Hepatocyte (in vitro differentiated cells): Measurements from ENCODE around the gene PRRG2. TPM values are rescaled to one million over a fixed set of nuclear protein-coding genes. Genes with fewer than 3 reads are reported as not detected.

Experiments used
- DNase-seq: peaks from one replicate; pipeline ENCODE4 v3.0.0-alpha.2; 2016; ENCODE audit warnings: low spot score
- H2AFZ ChIP-seq: fragments of 200-600 bp; sonication (generic); 2 replicates; pipeline ENCODE4 v1.6.0; 2016; ENCODE audit warnings: antibody characterized with exemption, mild to moderate bottlenecking
- H3K27ac ChIP-seq: fragments of 200-600 bp; sonication (generic); 2 replicates; pipeline ENCODE4 v1.5.1; 2016; ENCODE audit warnings: mild to moderate bottlenecking
- H3K27me3 ChIP-seq: fragments of 200-600 bp; sonication (generic); 2 replicates; pipeline ENCODE4 v1.6.1; 2016
- H3K36me3 ChIP-seq: fragments of 200-600 bp; sonication (generic); replicated peaks from 2 replicates; pipeline ENCODE4 v1.5.1; 2016; ENCODE audit warnings: low read depth; ENCODE audit not compliant: insufficient read depth
- H3K4me1 ChIP-seq: fragments of 200-600 bp; sonication (generic); 2 replicates; pipeline ENCODE4 v1.5.1; 2016; ENCODE audit warnings: mild to moderate bottlenecking, moderate library complexity; ENCODE audit not compliant: insufficient read depth
- H3K4me2 ChIP-seq: fragments of 200-600 bp; sonication (generic); 2 replicates; pipeline ENCODE4 v1.6.0; 2016
- H3K4me3 ChIP-seq: fragments of 200-600 bp; sonication (generic); 2 replicates; pipeline ENCODE4 v1.5.1; 2016; ENCODE audit warnings: mild to moderate bottlenecking
- H3K79me2 ChIP-seq: fragments of 200-600 bp; sonication (generic); 2 replicates; pipeline ENCODE4 v1.6.0; 2017; ENCODE audit warnings: mild to moderate bottlenecking
- H3K9me2 ChIP-seq: fragments of 200-600 bp; sonication (generic); replicated peaks from 2 replicates; pipeline ENCODE4 v1.6.0; 2017; ENCODE audit warnings: mild to moderate bottlenecking; ENCODE audit not compliant: insufficient read depth
- H3K9me3 ChIP-seq: fragments of 200-600 bp; sonication (generic); 2 replicates; pipeline ENCODE4 v1.5.1; 2016; ENCODE audit warnings: low read depth, mild to moderate bottlenecking
- H4K20me1 ChIP-seq: fragments of 200-600 bp; sonication (generic); 2 replicates; pipeline ENCODE4 v1.6.0; 2016; ENCODE audit warnings: mild to moderate bottlenecking; ENCODE audit not compliant: insufficient read depth, poor library complexity, severe bottlenecking
- CTCF ChIP-seq: fragments of 200-600 bp; sonication (generic); IDR thresholded peaks from 2 replicates; pipeline ENCODE4 v1.5.1; 2016; ENCODE audit warnings: antibody characterized with exemption, mild to moderate bottlenecking; ENCODE audit not compliant: poor library complexity
- EZH2 ChIP-seq: fragments of 200-600 bp; sonication (generic); IDR thresholded peaks from 2 replicates; pipeline ENCODE4 v1.6.1; 2016; ENCODE audit warnings: antibody characterized with exemption, mild to moderate bottlenecking, borderline replicate concordance
- EZH2phosphoT487 ChIP-seq: fragments of 200-600 bp; sonication (generic); IDR thresholded peaks from one replicate; pipeline ENCODE4 v1.6.1; 2018; ENCODE audit warnings: antibody characterized with exemption, mild to moderate bottlenecking, low read depth, moderate library complexity; ENCODE audit not compliant: unreplicated experiment, severe bottlenecking
- WGBS: methylation state at CpG from one replicate; pipeline ENCODE4 v1.1.6; 2016; ENCODE audit warnings: low lambda C conversion rate; ENCODE audit errors: missing lambda C conversion rate; 5-methylcytosine and 5-hydroxymethylcytosine counted together
- polyA plus RNA-seq: library from polyadenylated mRNA; unstranded; fragments of >200 nt; fragmentation: Nextera tagmentation; extraction: Ambion mirVana; gene quantifications from 2 replicates; pipeline ENCODE4 v1.2.1, GENCODE V29; 2016
- total RNA-seq: library from RNA; depleted of rRNA; stranded (reverse); fragments of >200 nt; gene quantifications from 2 replicates; pipeline ENCODE4 v1.2.3, GENCODE V29; 2014

The PRRG2 gene
- total and polyA plus RNA-seq, 2 experiments from 2014 or later = 4.0 to 10.2 TPM

GRCh38 chr19:49558591-49558990 is 22.5 kb upstream of the PRRG2 start:
- TF ChIP-seq CTCF = no peak
- no peak for TF ChIP-seq EZH2phosphoT487
- no peak for TF ChIP-seq EZH2
- Histone ChIP-seq H4K20me1 (no peaks in the 10 kb centered on the region), H3K36me3 (no peaks in the 10 kb centered on the region), H3K79me2 (peaks cover 29% of the 10 kb centered on the region), H3K27ac (no peak overlapping the region), H3K4me3 (no peak overlapping the region), H3K9me2 (no peaks in the 10 kb centered on the region), H3K9me3 (no peaks in the 10 kb centered on the region), H3K4me2 (no peak overlapping the region), H3K27me3 (no peaks in the 10 kb centered on the region), H2AFZ (no peak overlapping the region), H3K4me1 (peaks cover 5% of the 10 kb centered on the region)
- WGBS = 96% methylated on average over 7 of the region's 7 CpGs
- no peak for DNase-seq

- no peak overlapping the region for H3K27ac ChIP-seq
- no peak for DNase-seq
- H3K4me1 ChIP-seq = peaks cover 5% of the 10 kb centered on the region
- H3K4me3 ChIP-seq = no peak overlapping the region
- no peaks in the 10 kb centered on the region for H3K9me2 ChIP-seq
- H3K4me2 ChIP-seq = no peak overlapping the region
- no peaks in the 10 kb centered on the region for H4K20me1 ChIP-seq
- H3K79me2 ChIP-seq = peaks cover 37% of the 10 kb centered on the region
- no peak for TF ChIP-seq EZH2phosphoT487
- no peak for TF ChIP-seq EZH2
- TF ChIP-seq CTCF = no peak
- H3K9me3 ChIP-seq = no peaks in the 10 kb centered on the region
- H2AFZ ChIP-seq = no peak overlapping the region
- 94% methylated on average over 3 of the region's 3 CpGs for WGBS
- no peaks in the 10 kb centered on the region for H3K27me3 ChIP-seq
- no peaks in the 10 kb centered on the region for H3K36me3 ChIP-seq
These were observed 21.7 kb upstream of the PRRG2 start for GRCh38 chr19:49559443-49559842.

- TF ChIP-seq EZH2phosphoT487 (no peak), EZH2 (no peak), CTCF (no peak)
- DNase-seq = no peak
- Histone ChIP-seq H2AFZ (no peak overlapping the region), H3K4me2 (no peak overlapping the region), H3K27ac (no peak overlapping the region), H3K9me2 (no peaks in the 10 kb centered on the region), H3K4me3 (no peak overlapping the region), H3K4me1 (peaks cover 5% of the 10 kb centered on the region), H3K27me3 (no peaks in the 10 kb centered on the region), H3K79me2 (peaks cover 42% of the 10 kb centered on the region), H3K9me3 (no peaks in the 10 kb centered on the region), H4K20me1 (no peaks in the 10 kb centered on the region), H3K36me3 (no peaks in the 10 kb centered on the region)
- WGBS = 91% methylated on average over 13 of the region's 15 CpGs
These were observed 21.2 kb upstream of the PRRG2 start for GRCh38 chr19:49559928-49560327.
